K562 (cell line): Measurements from ENCODE around the gene PGF. TPM values are rescaled to one million over a fixed set of nuclear protein-coding genes. Genes with fewer than 3 reads are reported as not detected.

Experiments used
- ATAC-seq: fragments of 200-7000 bp; cut with Tn5 transposase; 3 replicates; pipeline ENCODE4 v1.9.1; 2020; ENCODE audit warnings: moderate library complexity
- BruUV-seq: library from RNA; stranded (reverse); fragments of 400-500 nt; replicated peaks from 2 replicates; lab custom pipeline; 2021; lab: Mats Ljungman, UMichigan
- CTCF ChIA-PET: fragments of 300-600 bp; formaldehyde crosslinking; extraction: SDS; loops from one replicate; lab custom pipeline; 2021; ENCODE audit warnings: low intra/inter-chr PET ratio; lab: Yijun Ruan, JAX
- POLR2A ChIA-PET: fragments of 300-600, 350-650 bp; sonication (Branson Sonifier 250); formaldehyde crosslinking; extraction: SDS; loops from one replicate; lab custom pipeline; 2021; ENCODE audit warnings: antibody characterized with exemption, inconsistent platforms; lab: Yijun Ruan, JAX
- DNase-seq, 4 experiments: peaks; one replicate each; pipeline versions ENCODE4 v3.0.0 to v3.0.0-alpha.2; 2011 to 2018; ENCODE audit warnings: low spot score in 3 of 4, mixed read lengths in 3 of 4; ENCODE audit errors: extremely low read depth in 1 of 4
- FAIRE-seq: peaks from 2 replicates; lab custom pipeline; 2011; peaks lifted over from hg19 to GRCh38; lab: Jason Lieb, UNC
- H2AFZ ChIP-seq: 2 replicates; pipeline ENCODE4 v1.6.0; 2011; ENCODE audit warnings: low read depth, low read length, control low read depth, inconsistent platforms
- H3K27ac ChIP-seq: fragments of 200-600 bp; 3 replicates; pipeline ENCODE4 v1.8.0; 2011; ENCODE audit warnings: low read depth, mild to moderate bottlenecking, control low read depth, inconsistent platforms, low read length, moderate library complexity, mixed read lengths; ENCODE audit errors: extremely low read depth
- H3K27me3 ChIP-seq, 2 experiments: fragments of 300-600 bp in 1 of 2; 2 replicates in 1 of 2; 3 replicates in 1 of 2; pipeline versions ENCODE4 v1.6.0 to v1.8.0; 2011; ENCODE audit warnings: inconsistent platforms in 2 of 2, low read length in 2 of 2, mild to moderate bottlenecking in 1 of 2, mixed read lengths in 1 of 2, moderate library complexity in 1 of 2; ENCODE audit not compliant: control insufficient read depth in 2 of 2, insufficient read depth in 2 of 2
- H3K36me3 ChIP-seq: fragments of 300-600 bp; 3 replicates; pipeline ENCODE4 v1.8.0; 2011; ENCODE audit warnings: mild to moderate bottlenecking, low read length, inconsistent platforms; ENCODE audit not compliant: control insufficient read depth, insufficient read depth
- H3K4me1 ChIP-seq, 2 experiments: fragments of 200-600 bp in 1 of 2; replicated peaks in 1 of 2; 2 replicates in 1 of 2; 3 replicates in 1 of 2; pipeline versions ENCODE4 v1.5.1 to v1.8.0; 2011; ENCODE audit warnings: inconsistent platforms in 2 of 2, low read length in 2 of 2, mild to moderate bottlenecking in 1 of 2, mixed read lengths in 1 of 2, moderate library complexity in 1 of 2; ENCODE audit not compliant: control insufficient read depth in 2 of 2, insufficient read depth in 2 of 2
- H3K4me2 ChIP-seq: 2 replicates; pipeline ENCODE4 v1.6.1; 2011; ENCODE audit warnings: low read length, control low read depth, inconsistent platforms, mixed read lengths; ENCODE audit not compliant: insufficient read depth
- H3K4me3 ChIP-seq: fragments of 200-600 bp; sonication (generic), shearing (Covaris generic); 2 replicates; pipeline ENCODE4 v1.5.1; 2016; ENCODE audit warnings: control low read depth, inconsistent platforms
- H3K79me2 ChIP-seq: fragments of 200-600 bp; 3 replicates; pipeline ENCODE4 v1.8.0; 2011; ENCODE audit warnings: low read length, inconsistent platforms; ENCODE audit not compliant: control insufficient read depth, insufficient read depth
- H3K9ac ChIP-seq, 2 experiments: 2 replicates each; pipeline versions ENCODE4 v1.6.0 to v1.6.1; 2011; ENCODE audit warnings: low read depth in 2 of 2, low read length in 2 of 2, control low read depth in 1 of 2, inconsistent platforms in 1 of 2, mild to moderate bottlenecking in 1 of 2, mixed read lengths in 1 of 2; ENCODE audit not compliant: insufficient read depth in 1 of 2
- H3K9me1 ChIP-seq: one replicate; pipeline ENCODE4 v1.6.0; 2011; ENCODE audit warnings: inconsistent platforms, mild to moderate bottlenecking, low read length, moderate library complexity; ENCODE audit not compliant: control insufficient read depth, insufficient read depth
- H3K9me3 ChIP-seq: replicated peaks from 2 replicates; pipeline ENCODE4 v1.5.1; 2011; ENCODE audit warnings: low read depth, low read length, inconsistent platforms; ENCODE audit not compliant: control insufficient read depth, insufficient read depth
- H4K20me1 ChIP-seq: replicated peaks from 2 replicates; pipeline ENCODE4 v1.6.1; 2011; ENCODE audit warnings: low read length, inconsistent platforms, mixed read lengths; ENCODE audit not compliant: control insufficient read depth, insufficient read depth
- CHD2 ChIP-seq: IDR thresholded peaks from 2 replicates; pipeline ENCODE4 v1.6.1; 2011; ENCODE audit warnings: low read depth, low read length
- EGR1 ChIP-seq: fragments of 450-650 bp; conservative IDR thresholded peaks from 2 replicates; pipeline ENCODE4 v1.6.1; 2017; ENCODE audit warnings: mild to moderate bottlenecking
- GABPA ChIP-seq: fragments of 200-800 bp; sonication (Bioruptor generic); conservative IDR thresholded peaks from 2 replicates; pipeline ENCODE4 v1.6.1; 2016; ENCODE audit warnings: low read depth, missing genetic modification characterization, missing compliant biosample characterization
- TFAP4 ChIP-seq: sonication (generic); formaldehyde crosslinking; IDR thresholded peaks from 2 replicates; pipeline ENCODE4 v1.8.0; 2022; ENCODE audit warnings: missing genetic modification reagents, mild to moderate bottlenecking, moderate library complexity, borderline replicate concordance
- VEZF1 ChIP-seq: fragments of 200-800 bp; sonication (Bioruptor generic); IDR thresholded peaks from 2 replicates; pipeline ENCODE4 v1.6.1; 2017; ENCODE audit warnings: missing genetic modification characterization, missing compliant biosample characterization
- ZNF431 ChIP-seq: sonication (generic); formaldehyde crosslinking; IDR thresholded peaks from 2 replicates; pipeline ENCODE4 v1.8.0; 2022; ENCODE audit warnings: mild to moderate bottlenecking, missing genetic modification reagents
- whole genome bisulfite sequencing: fragments of 100-300 bp; shearing (Covaris generic); methylation state at CpG from one replicate; pipeline ENCODE4 v1.1.6; 2016; ENCODE audit warnings: low coverage, mixed read lengths; ENCODE audit not compliant: insufficient coverage; ENCODE audit errors: missing lambda C conversion rate; 5-methylcytosine and 5-hydroxymethylcytosine counted together
- in situ Hi-C: fragments of 300-500 bp; cut with MboI; formaldehyde crosslinking; loops from 4 replicates; pipeline ENCODE4 v1.15.0; 2018; ENCODE audit warnings: inconsistent platforms, mixed read lengths
- intact Hi-C: fragments of 100-400 bp; cut with micrococcal nuclease; formaldehyde crosslinking; loops from 2 replicates; pipeline ENCODE4 v1.14.2; 2022
- polyA plus RNA-seq, 8 experiments: library from polyadenylated mRNA; depleted of rRNA in 4 of 8; stranded (reverse) in 5 of 8; unstranded in 3 of 8; fragments of >200 nt; fragmentation: Nextera tagmentation in 2 of 8; fragmentation: Illumina TruSeq in 1 of 8; extraction: Ambion mirVana in 2 of 8; extraction: Trizol in 1 of 8; gene quantifications; 2 replicates each; pipeline versions ENCODE4 v1.2.1 to v1.2.3, GENCODE V29; 2011 to 2014; ENCODE audit warnings: inconsistent platforms in 1 of 8, missing spikeins in 1 of 8
- total RNA-seq, 7 experiments: library from RNA; depleted of rRNA in 6 of 7; stranded (reverse); fragments of >200 nt in 6 of 7; fragmentation: Illumina TruSeq in 2 of 7; extraction: Trizol in 2 of 7; gene quantifications; 2 replicates each; pipeline versions ENCODE4 v1.2.1 to v1.2.3, GENCODE V29; 2011 to 2021; ENCODE audit warnings: low replicate concordance in 1 of 7

The PGF gene
- total and polyA plus RNA-seq, 9 of the 15 experiments (the other 6 are each of a cell fraction or from before 2014, with no cell fraction given): 0.04 to 0.44 (median 0.18) TPM

GRCh38 chr14:74908861-74909341 lies 46.5 kb downstream of the PGF start:
- POLR2A ChIA-PET: interaction anchor here (0.7 to 0.9 kb wide), 2 partner anchors 8 to 18 kb away, joined by 3 read pairs; no protein-coding TSS in a partner anchor
- Histone ChIP-seq H3K9me1 (no peaks in the 10 kb centered on the region), H2AFZ (no peak overlapping the region), H3K79me2 (no peaks in the 10 kb centered on the region), H3K27me3 (no peaks in the 10 kb centered on the region), H3K4me3 (no peak overlapping the region), H3K4me2 (no peak overlapping the region), H3K9ac (peak overlapping the region in 1 of 2 experiments; percentile 73; a peak in 2 of 4 replicates), H3K9me3 (no peaks in the 10 kb centered on the region), H4K20me1 (no peaks in the 10 kb centered on the region), H3K36me3 (peaks cover 15% of the 10 kb centered on the region; the same call in 2 of the 3 replicates), H3K4me1 (peaks cover 10 to 45% of the 10 kb centered on the region in 2 experiments; a peak in 3 of 5 replicates), H3K27ac (no peak overlapping the region)
- 51% methylated on average over 5 of the region's 9 CpGs for whole genome bisulfite sequencing
- intact Hi-C loops: loop anchor here (5.0 kb wide), 1 partner anchor 302 kb away; no protein-coding TSS in a partner anchor
- in situ Hi-C loops: no loop called here
- CTCF ChIA-PET: no interaction called here
- TF ChIP-seq ZNF431 (CRISPR knock-in tag) (no peak), CHD2 (no peak), TFAP4 (CRISPR knock-in tag) (peak; percentile 51; the same call in 1 of the 2 replicates), GABPA (tag) (0 out of 2 replicates have a peak, but pooled peaks have one; percentile 15), VEZF1 (peak; percentile 58; the same call in 1 of the 2 replicates), EGR1 (peak; percentile 57)
- ATAC-seq: peak; percentile 10; the same call in 2 of the 3 replicates
- BruUV-seq: no TSS peak
- no peak for FAIRE-seq
- DNase-seq: peak in 1 of 4 experiments; percentile 28
